ENCODE data around the gene NUP50. TPM values are rescaled to one million over a fixed set of nuclear protein-coding genes. Genes with fewer than 3 reads are reported as not detected.

Gene NUP50
- total RNA-seq, 6 experiments from 2014 or later: 26.4 to 57.2 (median 31.4) TPM

GRCh38 chr22:45221201-45221600, 57.5 kb downstream of the NUP50 start:
- 52% methylated on average over 5 of the region's 5 CpGs for WGBS (ENCODE audit: insufficient coverage, low coverage, low lambda C conversion rate, missing lambda C conversion rate)
- TF ChIP-seq CTCF (IDR thresholded peaks at IDR 0.05) (no peak), POLR2A (IDR thresholded peaks at IDR 0.05) (no peak)
- Histone ChIP-seq H3K4me1 (peaks cover 0 to 27% (median 9%) of the 10 kb centered on the region in 4 donors), H3K27me3 (no peaks in the 10 kb centered on the region), H3K36me3 (no peaks in the 10 kb centered on the region), H3K9me3 (no peaks in the 10 kb centered on the region), H3K27ac (no peak overlapping the region), H3K4me3 (no peak overlapping the region)
- no peak for DNase-seq
- intact Hi-C loops (cut with DNase I): no loop called here
- ATAC-seq: no peak

- no peak overlapping the region for H3K4me3 ChIP-seq
- no peak for TF ChIP-seq CTCF (IDR thresholded peaks at IDR 0.05)
- TF ChIP-seq POLR2A (IDR thresholded peaks at IDR 0.05): no peak
- peaks cover 0 to 38% (median 9%) of the 10 kb centered on the region in 4 donors for H3K4me1 ChIP-seq
- H3K9me3 ChIP-seq: no peaks in the 10 kb centered on the region
- H3K27me3 ChIP-seq: no peaks in the 10 kb centered on the region
- intact Hi-C loops (cut with DNase I): no loop called here
- no peak for ATAC-seq
- DNase-seq: no peak
- WGBS (ENCODE audit: insufficient coverage, low coverage, low lambda C conversion rate, missing lambda C conversion rate): 21% methylated on average over 5 of the region's 5 CpGs
- no peak overlapping the region for H3K27ac ChIP-seq
- no peaks in the 10 kb centered on the region for H3K36me3 ChIP-seq
These were observed 59.8 kb downstream of the NUP50 start for GRCh38 chr22:45223304-45224117.

GRCh38 chr22:45224331-45224730, 60.6 kb downstream of the NUP50 start:
- peak in 1 of 4 donors; percentile 19 for ATAC-seq
- no peak for DNase-seq
- TF ChIP-seq CTCF (IDR thresholded peaks at IDR 0.05): no peak
- TF ChIP-seq POLR2A (IDR thresholded peaks at IDR 0.05): no peak
- WGBS (ENCODE audit: insufficient coverage, low coverage, low lambda C conversion rate, missing lambda C conversion rate): 54% methylated on average over 11 of the region's 11 CpGs
- Histone ChIP-seq H3K27ac (no peak overlapping the region), H3K36me3 (no peaks in the 10 kb centered on the region), H3K4me3 (no peak overlapping the region), H3K4me1 (peaks cover 0 to 38% (median 9%) of the 10 kb centered on the region in 4 donors), H3K9me3 (no peaks in the 10 kb centered on the region), H3K27me3 (no peaks in the 10 kb centered on the region)
- intact Hi-C loops (cut with DNase I): no loop called here

GRCh38 chr22:45224988-45225731, 61.4 kb downstream of the NUP50 start:
- intact Hi-C loops (cut with DNase I): no loop called here
- no peak for DNase-seq
- no peak overlapping the region for H3K4me3 ChIP-seq
- H3K27me3 ChIP-seq: no peaks in the 10 kb centered on the region
- TF ChIP-seq POLR2A (IDR thresholded peaks at IDR 0.05): no peak
- no peak for TF ChIP-seq CTCF (IDR thresholded peaks at IDR 0.05)
- peak in 3 of 4 donors; percentile 10 to 24 (median 13) for ATAC-seq
- peaks cover 0 to 38% (median 9%) of the 10 kb centered on the region in 4 donors for H3K4me1 ChIP-seq
- H3K9me3 ChIP-seq: no peaks in the 10 kb centered on the region
- no peaks in the 10 kb centered on the region for H3K36me3 ChIP-seq
- WGBS (ENCODE audit: insufficient coverage, low coverage, low lambda C conversion rate, missing lambda C conversion rate): 60% methylated on average over 1 of the region's 19 CpGs
- no peak overlapping the region for H3K27ac ChIP-seq

Measured in right lobe of liver (tissue), 6 donors.